Measurements from ENCODE around the gene MAPKBP1.

Gene MAPKBP1

GRCh38 chr15:41816788-41817187 is 42.5 kb downstream of the MAPKBP1 start:
- Histone ChIP-seq H3K27ac (no peak overlapping the region), H3K4me3 (no peak overlapping the region), H3K36me3 (peaks cover 44 to 99% (median 77%) of the 10 kb centered on the region in 3 donors), H3K9me3 (no peaks in the 10 kb centered on the region), H3K4me1 (no peaks in the 10 kb centered on the region), H3K27me3 (no peaks in the 10 kb centered on the region)
- DNase-seq = no peak
- TF ChIP-seq, protein P1, sequence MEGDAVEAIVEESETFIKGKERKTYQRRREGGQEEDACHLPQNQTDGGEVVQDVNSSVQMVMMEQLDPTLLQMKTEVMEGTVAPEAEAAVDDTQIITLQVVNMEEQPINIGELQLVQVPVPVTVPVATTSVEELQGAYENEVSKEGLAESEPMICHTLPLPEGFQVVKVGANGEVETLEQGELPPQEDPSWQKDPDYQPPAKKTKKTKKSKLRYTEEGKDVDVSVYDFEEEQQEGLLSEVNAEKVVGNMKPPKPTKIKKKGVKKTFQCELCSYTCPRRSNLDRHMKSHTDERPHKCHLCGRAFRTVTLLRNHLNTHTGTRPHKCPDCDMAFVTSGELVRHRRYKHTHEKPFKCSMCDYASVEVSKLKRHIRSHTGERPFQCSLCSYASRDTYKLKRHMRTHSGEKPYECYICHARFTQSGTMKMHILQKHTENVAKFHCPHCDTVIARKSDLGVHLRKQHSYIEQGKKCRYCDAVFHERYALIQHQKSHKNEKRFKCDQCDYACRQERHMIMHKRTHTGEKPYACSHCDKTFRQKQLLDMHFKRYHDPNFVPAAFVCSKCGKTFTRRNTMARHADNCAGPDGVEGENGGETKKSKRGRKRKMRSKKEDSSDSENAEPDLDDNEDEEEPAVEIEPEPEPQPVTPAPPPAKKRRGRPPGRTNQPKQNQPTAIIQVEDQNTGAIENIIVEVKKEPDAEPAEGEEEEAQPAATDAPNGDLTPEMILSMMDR (IDR thresholded peaks at IDR 0.05) = no peak
- intact Hi-C loops (cut with DNase I; ENCODE audit: low total_unique reads) = loop anchor here (10.0 kb wide), 1 partner anchor 222 kb away; no protein-coding TSS in a partner anchor

DNA sequence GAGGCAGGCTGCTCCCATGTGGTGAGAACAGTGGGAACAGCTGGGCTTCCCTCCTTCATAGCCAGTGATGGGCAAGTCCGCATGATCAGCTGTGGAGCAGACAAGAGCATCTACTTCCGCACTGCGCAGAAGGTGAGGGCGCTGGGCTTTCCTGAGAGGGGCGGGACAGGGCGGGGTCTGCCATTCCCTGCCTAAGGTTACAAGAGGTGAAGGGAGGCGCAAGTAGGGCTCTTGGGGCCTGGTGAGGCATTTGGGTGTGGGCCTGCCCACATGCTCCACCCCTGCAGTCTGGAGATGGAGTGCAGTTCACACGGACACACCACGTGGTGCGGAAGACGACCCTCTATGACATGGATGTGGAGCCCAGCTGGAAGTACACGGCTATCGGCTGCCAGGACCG is 43.0 kb downstream of the MAPKBP1 start:
- intact Hi-C loops (cut with DNase I; ENCODE audit: low total_unique reads) = loop anchor here (10.0 kb wide), 1 partner anchor 223 kb away; no protein-coding TSS in a partner anchor
- H3K36me3 ChIP-seq = peaks cover 50 to 99% (median 78%) of the 10 kb centered on the region in 3 donors
- TF ChIP-seq, protein P1 (IDR thresholded peaks at IDR 0.05) = no peak
- no peak overlapping the region for H3K4me3 ChIP-seq
- no peaks in the 10 kb centered on the region for H3K4me1 ChIP-seq
- no peak for DNase-seq
- no peaks in the 10 kb centered on the region for H3K27me3 ChIP-seq
- H3K27ac ChIP-seq = no peak overlapping the region
- H3K9me3 ChIP-seq = no peaks in the 10 kb centered on the region

DNA sequence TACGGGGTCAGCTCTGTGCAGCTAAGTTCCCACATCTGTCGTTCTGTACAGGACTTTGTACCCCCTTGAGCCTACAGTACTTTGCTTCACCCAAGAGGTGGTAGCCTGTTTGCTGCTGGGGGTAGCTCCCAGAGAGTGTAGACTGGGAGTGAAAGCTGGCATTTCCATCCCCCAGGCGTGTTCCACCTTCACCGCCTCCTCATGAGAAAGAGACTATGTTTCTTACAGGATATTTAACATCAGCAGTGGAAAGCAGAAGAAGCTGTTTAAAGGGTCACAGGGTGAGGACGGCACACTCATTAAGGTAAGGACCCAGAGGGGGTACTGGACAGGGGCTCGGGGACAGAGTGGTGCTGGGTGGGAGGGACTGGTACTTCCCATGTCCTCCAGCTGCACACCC is 43.5 kb downstream of the MAPKBP1 start:
- Histone ChIP-seq H3K36me3 (peaks cover 53 to 99% (median 78%) of the 10 kb centered on the region in 3 donors), H3K27me3 (no peaks in the 10 kb centered on the region), H3K4me1 (no peaks in the 10 kb centered on the region), H3K9me3 (no peaks in the 10 kb centered on the region), H3K27ac (no peak overlapping the region), H3K4me3 (no peak overlapping the region)
- no peak for DNase-seq
- intact Hi-C loops (cut with DNase I; ENCODE audit: low total_unique reads) = loop anchor here (10.0 kb wide), 1 partner anchor 223 kb away; no protein-coding TSS in a partner anchor
- TF ChIP-seq, protein P1 (IDR thresholded peaks at IDR 0.05) = no peak

GRCh38 chr15:41819455-41820050 is 45.3 kb downstream of the MAPKBP1 start:
- no peaks in the 10 kb centered on the region for H3K27me3 ChIP-seq
- intact Hi-C loops (cut with DNase I; ENCODE audit: low total_unique reads) = loop anchor here (10.0 kb wide), 1 partner anchor 225 kb away; no protein-coding TSS in a partner anchor
- no peak overlapping the region for H3K4me3 ChIP-seq
- TF ChIP-seq, protein P1 (IDR thresholded peaks at IDR 0.05) = no peak
- H3K9me3 ChIP-seq = no peaks in the 10 kb centered on the region
- H3K27ac ChIP-seq = no peak overlapping the region
- no peaks in the 10 kb centered on the region for H3K4me1 ChIP-seq
- H3K36me3 ChIP-seq = peaks cover 56 to 99% (median 82%) of the 10 kb centered on the region in 3 donors
- DNase-seq = no peak

DNA sequence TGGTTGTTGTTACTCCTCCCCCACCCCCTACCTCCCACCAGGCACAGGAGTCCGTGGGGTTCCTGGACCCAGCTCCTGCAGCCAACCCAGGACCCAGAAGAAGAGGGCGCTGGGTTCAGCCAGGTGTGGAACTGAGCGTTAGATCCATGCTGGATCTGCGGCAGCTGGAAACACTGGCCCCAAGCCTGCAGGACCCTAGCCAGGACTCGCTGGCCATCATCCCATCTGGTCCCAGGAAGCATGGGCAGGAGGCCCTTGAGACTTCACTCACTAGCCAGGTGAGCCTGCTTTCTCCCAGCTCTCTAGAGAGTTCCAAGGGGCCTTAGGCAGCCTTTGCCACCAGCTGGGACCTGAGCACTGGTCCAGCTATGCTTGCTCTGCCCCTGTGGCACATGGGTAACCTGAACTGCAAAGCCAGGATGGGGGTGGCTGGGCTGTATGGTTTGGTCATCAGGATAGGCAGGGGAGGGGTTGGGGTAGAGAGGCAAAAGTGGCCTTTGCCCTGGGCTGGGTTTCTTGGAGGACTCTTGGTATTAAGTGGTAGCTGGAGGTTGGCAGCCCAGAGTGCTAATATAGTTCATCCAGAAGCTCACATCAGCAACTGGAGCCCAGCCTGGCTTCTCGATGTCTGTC is 46.6 kb downstream of the MAPKBP1 start:
- Histone ChIP-seq H3K36me3 (peaks cover 59 to 99% (median 78%) of the 10 kb centered on the region in 3 donors), H3K27me3 (no peaks in the 10 kb centered on the region), H3K4me3 (no peak overlapping the region), H3K9me3 (no peaks in the 10 kb centered on the region), H3K4me1 (no peaks in the 10 kb centered on the region), H3K27ac (no peak overlapping the region)
- DNase-seq = no peak
- intact Hi-C loops (cut with DNase I; ENCODE audit: low total_unique reads) = no loop called here
- TF ChIP-seq, protein P1 (IDR thresholded peaks at IDR 0.05) = no peak

All from tibial artery (tissue), 4 donors.